ENCODE data around the gene ANP32A. TPM values are rescaled to one million over a fixed set of nuclear protein-coding genes. Genes with fewer than 3 reads are reported as not detected.

Gene ANP32A
- total RNA-seq, 1 experiment from 2014 or later: 232 TPM

- TF ChIP-seq ZNF512 (CRISPR knock-in tag; IDR thresholded peaks at IDR 0.05; ENCODE audit: borderline replicate concordance): no peak
- no peak for TF ChIP-seq GABPB1 (CRISPR knock-in tag; IDR thresholded peaks at IDR 0.05)
- TF ChIP-seq ZNF396 (CRISPR knock-in tag; IDR thresholded peaks at IDR 0.05; ENCODE audit: borderline replicate concordance): no peak
- no peak for TF ChIP-seq ARID4B (CRISPR knock-in tag; IDR thresholded peaks at IDR 0.05; ENCODE audit: borderline replicate concordance)
- no peak for TF ChIP-seq PRRX2 (CRISPR knock-in tag; IDR thresholded peaks at IDR 0.05)
- TF ChIP-seq HMGXB4 (CRISPR knock-in tag; IDR thresholded peaks at IDR 0.05): no peak
- no peak for TF ChIP-seq ZNF671 (CRISPR knock-in tag; IDR thresholded peaks at IDR 0.05)
- TF ChIP-seq ELF4 (CRISPR knock-in tag; IDR thresholded peaks at IDR 0.05; ENCODE audit: low read depth): no peak
Measured at GRCh38 chr15:68785541-68785940, 35.2 kb downstream of the ANP32A start (continued).

GRCh38 chr15:68784206-68784605, 36.5 kb downstream of the ANP32A start:
- DNase-seq (ENCODE audit: low spot score) (no peak), ATAC-seq (no peak)
- ChIA-PET POLR2A (interaction anchor here (1.0 kb wide), 1 partner anchor 12 kb away, joined by 3 read pairs; no protein-coding TSS in a partner anchor), CTCF (interaction anchor here (1.0 to 6.8 kb wide), 10 partner anchors 11 to 248 kb away, joined by 3 to 72 read pairs (median 5); no protein-coding TSS in a partner anchor)
- H3K9me3 Mint-ChIP-seq: no peaks in the 10 kb centered on the region
- H3K4me1 Mint-ChIP-seq: peaks cover 45% of the 10 kb centered on the region
- no peak overlapping the region for H3K27ac Mint-ChIP-seq
- H3K27me3 Mint-ChIP-seq (ENCODE audit: low read depth): no peaks in the 10 kb centered on the region
- H3K36me3 Mint-ChIP-seq: peaks cover 69% of the 10 kb centered on the region
- TF ChIP-seq NR1H2 (CRISPR knock-in tag; IDR thresholded peaks at IDR 0.05) (no peak), ZNF512 (CRISPR knock-in tag; IDR thresholded peaks at IDR 0.05; ENCODE audit: borderline replicate concordance) (no peak), CTCF (IDR thresholded peaks at IDR 0.05) (no peak), OVOL2 (CRISPR knock-in tag; IDR thresholded peaks at IDR 0.05; ENCODE audit: borderline replicate concordance) (no peak), HMGA2 (CRISPR knock-in tag; IDR thresholded peaks at IDR 0.05) (no peak), SMAD4 (CRISPR knock-in tag; IDR thresholded peaks at IDR 0.05) (no peak), ATF3 (CRISPR knock-in tag; conservative IDR thresholded peaks at IDR 0.05) (no peak), ZNF425 (CRISPR knock-in tag; conservative IDR thresholded peaks at IDR 0.05) (no peak), NFATC4 (CRISPR knock-in tag; IDR thresholded peaks at IDR 0.05) (no peak), TCF7 (CRISPR knock-in tag; IDR thresholded peaks at IDR 0.05; ENCODE audit: low read depth) (no peak), ATF1 (CRISPR knock-in tag; IDR thresholded peaks at IDR 0.05) (no peak), CBFB (CRISPR knock-in tag; IDR thresholded peaks at IDR 0.05; ENCODE audit: low read depth) (no peak), FOXP1 (CRISPR knock-in tag; IDR thresholded peaks at IDR 0.05; ENCODE audit: borderline replicate concordance) (no peak), FOXK1 (CRISPR knock-in tag; IDR thresholded peaks at IDR 0.05) (no peak), HMGXB4 (CRISPR knock-in tag; IDR thresholded peaks at IDR 0.05) (no peak)
- no peak overlapping the region for H3K4me3 Mint-ChIP-seq
